Fibroblast of lung (primary cell): ENCODE data around the gene ST6GAL1. TPM values are rescaled to one million over a fixed set of nuclear protein-coding genes. Genes with fewer than 3 reads are reported as not detected.
"Not testable (repeated sequence)": the region's sequence is repeated elsewhere in the genome, so short reads cannot be mapped to it uniquely, and the experiment has no call there.

ENCODE experiments used
- DNase-seq, 2 donors: peaks; one replicate each; pipeline versions ENCODE4 v3.0.0 to v3.0.0-alpha.2; 2010; ENCODE audit warnings: low read depth in 2 of 2
- H2AFZ ChIP-seq: 2 replicates; pipeline ENCODE4 v1.5.1; 2012; ENCODE audit warnings: low read length, control low read depth, inconsistent platforms
- H3K27ac ChIP-seq: 2 replicates; pipeline ENCODE4 v1.5.1; 2011; ENCODE audit warnings: low read length, control low read depth; ENCODE audit not compliant: insufficient read depth
- H3K27me3 ChIP-seq: 2 replicates; pipeline ENCODE4 v1.5.1; 2011; ENCODE audit warnings: mild to moderate bottlenecking, low read length; ENCODE audit not compliant: control insufficient read depth, insufficient read depth
- H3K36me3 ChIP-seq: 2 replicates; pipeline ENCODE4 v1.5.1; 2011; ENCODE audit warnings: low read length; ENCODE audit not compliant: control insufficient read depth, insufficient read depth
- H3K4me1 ChIP-seq: 2 replicates; pipeline ENCODE4 v1.5.1; 2011; ENCODE audit warnings: low read length; ENCODE audit not compliant: control insufficient read depth, insufficient read depth; ENCODE audit errors: extremely low read depth
- H3K4me2 ChIP-seq: 2 replicates; pipeline ENCODE4 v1.5.1; 2011; ENCODE audit warnings: low read length, control low read depth; ENCODE audit not compliant: insufficient read depth; ENCODE audit errors: extremely low read depth
- H3K4me3 ChIP-seq, 4 experiments: fragments of 200-600 bp in 1 of 4; sonication (generic) in 1 of 4; replicated peaks in 1 of 4; 2 replicates each; pipeline ENCODE4 v1.5.1; 2011 to 2016; ENCODE audit warnings: low read length in 4 of 4, low read depth in 3 of 4, mild to moderate bottlenecking in 3 of 4, control low read depth in 2 of 4, inconsistent platforms in 1 of 4, mixed read lengths in 1 of 4; ENCODE audit not compliant: insufficient read depth in 1 of 4; ENCODE audit errors: control extremely low read depth in 1 of 4
- H3K79me2 ChIP-seq: 2 replicates; pipeline ENCODE4 v1.5.1; 2012; ENCODE audit warnings: mild to moderate bottlenecking, low read length, inconsistent platforms; ENCODE audit not compliant: control insufficient read depth, insufficient read depth
- H3K9ac ChIP-seq: 2 replicates; pipeline ENCODE4 v1.5.1; 2011; ENCODE audit warnings: mild to moderate bottlenecking, low read length, control low read depth; ENCODE audit not compliant: insufficient read depth
- H3K9me3 ChIP-seq: 2 replicates; pipeline ENCODE4 v1.5.1; 2012; ENCODE audit warnings: low read depth, low read length; ENCODE audit not compliant: control insufficient read depth, insufficient read depth
- H4K20me1 ChIP-seq: 2 replicates; pipeline ENCODE4 v1.5.1; 2011; ENCODE audit warnings: low read length; ENCODE audit not compliant: control insufficient read depth, insufficient read depth; ENCODE audit errors: extremely low read depth
- EZH2 ChIP-seq: IDR thresholded peaks from 2 replicates; pipeline ENCODE4 v1.5.1; 2012; ENCODE audit warnings: low read length, control low read depth, mild to moderate bottlenecking; ENCODE audit errors: missing control alignments
- polyA plus RNA-seq, 2 donors: library from polyadenylated mRNA; depleted of rRNA in 1 of 2; stranded (reverse) in 1 of 2; unstranded in 1 of 2; fragments of >200 nt; gene quantifications; 2 replicates each; pipeline ENCODE4 v1.2.1, GENCODE V29; 2011 to 2012; ENCODE audit warnings: missing spikeins in 1 of 2
- total RNA-seq: library from RNA; depleted of rRNA; stranded (reverse); fragments of >200 nt; gene quantifications from 2 replicates; pipeline ENCODE4 v1.2.1, GENCODE V29; 2014
- TF ChIP-seq, protein P1 (sequence below), 2 donors: IDR thresholded peaks in 1 of 2; conservative IDR thresholded peaks in 1 of 2; 1 replicate in 1 of 2; 2 replicates in 1 of 2; pipeline ENCODE4 v1.5.1; 2011 to 2012; ENCODE audit warnings: low read length in 2 of 2, control low read depth in 1 of 2, inconsistent platforms in 1 of 2, low read depth in 1 of 2, mild to moderate bottlenecking in 1 of 2

ST6GAL1 gene
- total and polyA plus RNA-seq, 2 donors (not counting 1 experiment from before 2014, with no cell fraction given): 0.83 to 1.00 TPM

DNA sequence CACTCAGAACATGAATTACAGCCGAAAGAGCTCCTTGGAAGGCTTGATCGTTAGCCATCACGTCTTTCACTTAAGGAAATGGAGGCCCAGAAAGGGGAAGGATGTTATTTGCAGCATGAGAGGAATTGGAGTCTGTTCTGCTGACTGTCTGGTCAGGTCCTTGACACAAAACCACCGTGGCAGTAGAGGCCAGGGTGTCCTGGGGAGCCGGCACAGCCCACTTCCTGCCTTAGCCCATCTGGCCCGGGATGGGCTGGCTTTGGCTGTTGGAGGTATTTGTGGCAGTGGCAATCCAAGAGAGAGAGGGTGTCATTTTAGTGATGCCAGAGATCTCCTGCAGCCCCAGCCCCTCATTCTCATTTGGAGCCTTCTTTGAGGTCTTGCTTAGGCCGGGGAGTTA lies 37.4 kb downstream of the ST6GAL1 start:
- DNase-seq: peak in 1 of 2 donors; percentile 48
- Histone ChIP-seq H2AFZ (no peak overlapping the region), H3K27me3 (no peaks in the 10 kb centered on the region), H4K20me1 (no peaks in the 10 kb centered on the region), H3K4me3 (no peak overlapping the region), H3K4me2 (no peak overlapping the region), H3K9ac (no peak overlapping the region), H3K4me1 (no peaks in the 10 kb centered on the region), H3K79me2 (no peaks in the 10 kb centered on the region), H3K27ac (no peak overlapping the region), H3K9me3 (no peaks in the 10 kb centered on the region), H3K36me3 (no peaks in the 10 kb centered on the region)
- TF ChIP-seq EZH2: no peak
- TF ChIP-seq, protein P1, sequence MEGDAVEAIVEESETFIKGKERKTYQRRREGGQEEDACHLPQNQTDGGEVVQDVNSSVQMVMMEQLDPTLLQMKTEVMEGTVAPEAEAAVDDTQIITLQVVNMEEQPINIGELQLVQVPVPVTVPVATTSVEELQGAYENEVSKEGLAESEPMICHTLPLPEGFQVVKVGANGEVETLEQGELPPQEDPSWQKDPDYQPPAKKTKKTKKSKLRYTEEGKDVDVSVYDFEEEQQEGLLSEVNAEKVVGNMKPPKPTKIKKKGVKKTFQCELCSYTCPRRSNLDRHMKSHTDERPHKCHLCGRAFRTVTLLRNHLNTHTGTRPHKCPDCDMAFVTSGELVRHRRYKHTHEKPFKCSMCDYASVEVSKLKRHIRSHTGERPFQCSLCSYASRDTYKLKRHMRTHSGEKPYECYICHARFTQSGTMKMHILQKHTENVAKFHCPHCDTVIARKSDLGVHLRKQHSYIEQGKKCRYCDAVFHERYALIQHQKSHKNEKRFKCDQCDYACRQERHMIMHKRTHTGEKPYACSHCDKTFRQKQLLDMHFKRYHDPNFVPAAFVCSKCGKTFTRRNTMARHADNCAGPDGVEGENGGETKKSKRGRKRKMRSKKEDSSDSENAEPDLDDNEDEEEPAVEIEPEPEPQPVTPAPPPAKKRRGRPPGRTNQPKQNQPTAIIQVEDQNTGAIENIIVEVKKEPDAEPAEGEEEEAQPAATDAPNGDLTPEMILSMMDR (conservative IDR thresholded peaks at IDR 0.05 in 1 of 2, IDR thresholded peaks at IDR 0.05 in 1 of 2; ENCODE audit: low read depth in 1 of 2, low read length in 2 of 2): no peak

DNA sequence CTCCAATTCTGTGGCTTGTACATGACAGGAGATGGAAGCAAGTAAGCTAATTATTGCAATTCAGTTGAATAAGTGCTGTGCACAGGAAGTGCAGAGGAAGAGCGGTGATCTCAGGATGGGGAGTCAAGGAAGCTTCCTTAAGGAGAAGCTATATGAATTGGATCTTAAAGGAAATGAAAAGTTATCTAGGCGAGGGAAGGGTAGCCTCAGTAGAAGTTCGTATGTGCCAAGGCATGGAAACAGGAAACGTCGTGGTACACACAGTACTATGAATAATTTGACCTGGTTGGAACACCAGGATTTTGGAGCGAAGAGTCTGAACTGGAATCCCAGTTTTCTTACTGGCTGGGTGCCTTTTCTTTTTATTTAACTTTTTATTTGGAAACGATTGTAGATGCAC lies 39.3 kb downstream of the ST6GAL1 start:
- H3K4me3 ChIP-seq: no peak overlapping the region
- H3K79me2 ChIP-seq: no peaks in the 10 kb centered on the region

DNA sequence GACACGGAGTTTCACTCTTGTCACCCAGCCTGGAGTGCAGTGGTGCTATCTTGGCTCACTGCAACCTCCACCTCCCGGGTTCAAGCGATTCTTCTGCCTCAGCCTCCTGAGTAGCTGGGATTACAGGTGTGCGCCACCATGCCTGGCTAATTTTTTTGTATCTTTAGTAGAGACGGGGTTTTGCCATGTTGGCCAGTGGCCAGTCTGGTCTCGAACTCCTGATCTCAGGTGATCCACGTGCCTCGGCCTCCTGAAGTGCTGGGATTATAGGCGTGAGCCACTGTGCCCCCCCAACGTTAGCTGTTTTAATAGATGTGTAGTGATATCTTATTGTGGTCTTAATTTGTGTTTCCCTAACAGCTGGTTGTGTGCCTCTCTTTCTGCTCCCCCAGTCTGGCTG lies 40.8 kb downstream of the ST6GAL1 start:
- H3K4me2 ChIP-seq, H3K4me1 ChIP-seq, H3K36me3 ChIP-seq, H2AFZ ChIP-seq, H3K9me3 ChIP-seq, H4K20me1 ChIP-seq, H3K9ac ChIP-seq, H3K27me3 ChIP-seq, H3K4me3 ChIP-seq, H3K27ac ChIP-seq, H3K79me2 ChIP-seq, DNase-seq: not testable (repeated sequence)

More for the DNA sequence above, 39.3 kb downstream of the ST6GAL1 start:
- no peak for DNase-seq
- TF ChIP-seq, protein P1 (conservative IDR thresholded peaks at IDR 0.05 in 1 of 2, IDR thresholded peaks at IDR 0.05 in 1 of 2; ENCODE audit: low read depth in 1 of 2, low read length in 2 of 2): no peak
- TF ChIP-seq EZH2: no peak
- H3K4me1 ChIP-seq: no peaks in the 10 kb centered on the region
- H3K36me3 ChIP-seq: no peaks in the 10 kb centered on the region
- H3K9me3 ChIP-seq: no peaks in the 10 kb centered on the region
- H3K27me3 ChIP-seq: no peaks in the 10 kb centered on the region
- H4K20me1 ChIP-seq: no peaks in the 10 kb centered on the region
- no peak overlapping the region for H2AFZ ChIP-seq
- H3K4me2 ChIP-seq: no peak overlapping the region
- H3K9ac ChIP-seq: no peak overlapping the region
- H3K27ac ChIP-seq: no peak overlapping the region
